CD4-positive, alpha-beta T cell treated with Interleukin-17A for 4 hours (primary cell): ENCODE measurements around the gene THRB.
"Not testable (repeated sequence)": the region's sequence is repeated elsewhere in the genome, so short reads cannot be mapped to it uniquely, and the experiment has no call there.

Experiments used
- DNase-seq: peaks from one replicate; pipeline ENCODE4 v3.0.0-alpha.2; 2020; ENCODE audit warnings: mixed read lengths

The THRB gene

GRCh38 chr3:24440760-24441464 lies 53.7 kb downstream of the THRB start:
- no peak for DNase-seq

GRCh38 chr3:24439021-24439420 lies 55.6 kb downstream of the THRB start:
- no peak for DNase-seq

- DNase-seq: no peak
These were observed 57.3 kb downstream of the THRB start for GRCh38 chr3:24437326-24437725.

- no peak for DNase-seq
These were observed 59.1 kb downstream of the THRB start for GRCh38 chr3:24435584-24435983.

GRCh38 chr3:24434651-24435050 lies 60.0 kb downstream of the THRB start:
- no peak for DNase-seq

GRCh38 chr3:24433838-24434591 lies 60.6 kb downstream of the THRB start:
- DNase-seq: no peak

GRCh38 chr3:24432989-24433388 lies 61.7 kb downstream of the THRB start:
- DNase-seq: no peak

- DNase-seq: no peak
These were observed 66.2 kb downstream of the THRB start for GRCh38 chr3:24428481-24428880.

- DNase-seq: no peak
These were observed 67.8 kb downstream of the THRB start for GRCh38 chr3:24426896-24427295.

GRCh38 chr3:24420829-24421228 lies 73.8 kb downstream of the THRB start:
- DNase-seq: not testable (repeated sequence)

- DNase-seq: no peak
These were observed 74.4 kb downstream of the THRB start for GRCh38 chr3:24420224-24420623.

GRCh38 chr3:24419067-24419791 lies 75.4 kb downstream of the THRB start:
- DNase-seq: no peak

- DNase-seq: no peak
These were observed 76.9 kb downstream of the THRB start for GRCh38 chr3:24417730-24418129.

- DNase-seq: no peak
These were observed 78.4 kb downstream of the THRB start for GRCh38 chr3:24416224-24416623.

- no peak for DNase-seq
These were observed 78.8 kb downstream of the THRB start for GRCh38 chr3:24415824-24416223.

GRCh38 chr3:24413662-24414061 lies 81.0 kb downstream of the THRB start:
- not testable (repeated sequence) for DNase-seq

GRCh38 chr3:24410860-24411259 lies 83.8 kb downstream of the THRB start:
- no peak for DNase-seq

GRCh38 chr3:24407980-24408680 lies 86.5 kb downstream of the THRB start:
- DNase-seq: no peak

GRCh38 chr3:24406900-24407299 lies 87.8 kb downstream of the THRB start:
- DNase-seq: no peak

GRCh38 chr3:24405057-24405456 lies 89.6 kb downstream of the THRB start:
- DNase-seq: no peak

- no peak for DNase-seq
These were observed 92.9 kb downstream of the THRB start for GRCh38 chr3:24401811-24402185.

- DNase-seq: no peak
These were observed 93.4 kb downstream of the THRB start for GRCh38 chr3:24401090-24401810.

- DNase-seq: no peak
These were observed 94.2 kb downstream of the THRB start for GRCh38 chr3:24400450-24400849.
